ENCODE measurements around the gene ZNF174. TPM values are rescaled to one million over a fixed set of nuclear protein-coding genes. Genes with fewer than 3 reads are reported as not detected.

ZNF174 gene
- 10 to 100 TPM; 11.4 to 12.7 TPM for total RNA-seq

DNA sequence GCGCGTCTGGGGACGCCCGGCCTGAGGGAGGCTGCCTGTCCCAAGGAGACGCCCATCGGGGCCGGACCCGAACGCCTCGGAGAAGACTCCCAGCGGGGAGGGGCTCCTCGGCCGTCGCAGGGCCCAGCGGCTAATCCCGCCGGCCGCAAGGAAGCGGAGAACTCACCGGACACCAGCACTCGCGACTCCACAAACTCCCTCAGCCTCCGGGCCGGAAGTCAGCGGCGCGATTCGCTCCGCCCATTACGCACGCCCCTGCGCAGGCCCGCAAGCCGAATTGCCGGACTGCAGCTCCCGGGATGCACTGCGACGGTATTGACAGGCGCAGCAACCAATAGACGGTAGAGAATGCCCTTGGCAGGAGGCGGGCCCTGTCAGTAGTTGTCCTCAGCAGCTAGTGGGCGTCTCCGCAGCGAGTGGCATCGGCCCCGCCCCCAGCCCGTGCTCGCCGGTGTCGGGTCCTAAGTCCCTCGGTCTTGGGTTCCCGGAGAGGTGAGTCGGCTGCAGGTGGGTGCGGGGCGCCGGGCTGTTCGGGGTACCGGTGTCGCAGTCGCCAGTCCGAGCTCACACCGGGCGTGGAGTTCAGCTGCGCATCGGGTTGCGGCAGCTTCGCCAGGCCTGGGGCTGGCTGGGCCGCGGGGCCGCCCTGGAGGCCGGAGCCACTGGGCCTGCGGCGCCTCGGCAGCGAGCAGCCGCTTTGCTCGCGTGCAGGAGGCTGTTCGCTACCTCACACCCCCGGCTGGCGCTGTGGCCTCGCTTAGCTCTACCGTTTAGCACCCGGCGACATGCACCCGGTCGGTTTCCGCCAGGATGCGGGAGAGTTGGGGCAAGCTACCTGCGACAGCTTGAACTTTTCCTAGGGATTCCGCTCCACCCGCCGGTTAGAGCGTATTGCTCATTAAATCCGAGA, at the start of gene ZNF174, which contains the start of gene ZSCAN32:
Gene ZNF174 (plus strand): TSS at position 437 of the 910 bp plus-strand sequence. CDS start 790 bp downstream, outside the sequence.
Gene ZSCAN32 (minus strand): TSS at position 226 of the 910 bp plus-strand sequence. CDS start 3,447 bp downstream, outside the sequence.
- H3K4me1 Mint-ChIP-seq = peaks cover 33% of the 10 kb centered on the region
- peak; percentile 99 for DNase-seq
- POLR2A ChIA-PET = interaction anchor here (0.5 to 1.5 kb wide), 3 partner anchors 43 to 79 kb away, joined by 3 read pairs; partner anchors contain the start of genes NAA60 and ZNF597

DNA sequence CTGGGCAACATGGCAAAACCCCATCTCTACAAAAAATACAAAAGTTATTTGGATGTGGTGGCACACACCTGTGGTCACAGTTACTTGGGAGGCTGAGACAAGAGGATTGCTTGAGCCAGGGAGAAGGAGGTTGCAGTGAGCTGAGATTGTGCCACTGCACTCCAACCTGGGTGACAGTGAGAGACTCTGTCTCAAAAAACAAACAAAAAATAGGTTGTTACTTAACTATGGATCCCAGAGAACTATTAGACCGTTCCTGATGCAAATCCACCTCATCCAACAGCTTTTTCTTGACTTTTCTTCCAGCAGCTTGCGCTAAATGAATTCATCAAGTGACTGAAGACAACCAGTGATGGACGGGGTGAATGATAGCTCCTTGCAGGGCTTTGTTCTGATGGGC, 45.4 kb upstream of the ZNF174 start, which contains the start of gene OR2C1:
Gene OR2C1 (plus strand): TSS at position 301 of the 400 bp plus-strand sequence. CDS start 52 bp downstream, at position 353.
- Mint-ChIP-seq H3K4me1 (peaks cover 5% of the 10 kb centered on the region), H3K27me3 (peaks cover 10% of the 10 kb centered on the region), H3K36me3 (ENCODE audit: low read depth) (no peaks in the 10 kb centered on the region), H3K9me3 (peaks cover 16% of the 10 kb centered on the region), H3K4me3 (no peak within 1 kb of the TSS), H3K27ac (no peak within 1 kb of the TSS)
- DNase-seq = no peak
- CTCF ChIA-PET = interaction anchor here (0.6 to 1.5 kb wide), 2 partner anchors 14 to 225 kb away, joined by 3 to 5 read pairs; no protein-coding TSS in a partner anchor
- POLR2A ChIA-PET = no interaction called here

More for the DNA sequence above, at the start of gene ZNF174, which contains the start of gene ZSCAN32:
- Mint-ChIP-seq H3K36me3 (ENCODE audit: low read depth) (peaks cover 73% of the 10 kb centered on the region), H3K27ac (peak within 1 kb of the TSS; percentile 88), H3K9me3 (peaks cover 47% of the 10 kb centered on the region), H3K27me3 (no peaks in the 10 kb centered on the region), H3K4me3 (peak within 1 kb of the TSS; percentile 80)
- CTCF ChIA-PET = interaction anchor here (0.6 to 2.3 kb wide), 10 partner anchors 10 to 217 kb away, joined by 3 to 7 read pairs (median 3); no protein-coding TSS in a partner anchor

DNA sequence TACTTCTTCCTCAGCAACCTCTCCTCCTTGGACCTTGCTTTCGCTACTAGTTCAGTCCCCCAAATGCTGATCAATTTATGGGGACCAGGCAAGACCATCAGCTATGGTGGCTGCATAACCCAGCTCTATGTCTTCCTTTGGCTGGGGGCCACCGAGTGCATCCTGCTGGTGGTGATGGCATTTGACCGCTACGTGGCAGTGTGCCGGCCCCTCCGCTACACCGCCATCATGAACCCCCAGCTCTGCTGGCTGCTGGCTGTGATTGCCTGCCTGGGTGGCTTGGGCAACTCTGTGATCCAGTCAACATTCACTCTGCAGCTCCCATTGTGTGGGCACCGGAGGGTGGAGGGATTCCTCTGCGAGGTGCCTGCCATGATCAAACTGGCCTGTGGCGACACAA, 44.9 kb upstream of the ZNF174 start:
- POLR2A ChIA-PET = no interaction called here
- H3K4me1 Mint-ChIP-seq = peaks cover 5% of the 10 kb centered on the region
- no peaks in the 10 kb centered on the region for H3K36me3 Mint-ChIP-seq (ENCODE audit: low read depth)
- peaks cover 10% of the 10 kb centered on the region for H3K27me3 Mint-ChIP-seq
- H3K27ac Mint-ChIP-seq = no peak overlapping the region
- DNase-seq = no peak
- CTCF ChIA-PET = interaction anchor here (0.6 to 1.5 kb wide), 2 partner anchors 15 to 226 kb away, joined by 3 to 5 read pairs; no protein-coding TSS in a partner anchor
- H3K4me3 Mint-ChIP-seq = no peak overlapping the region
- peaks cover 16% of the 10 kb centered on the region for H3K9me3 Mint-ChIP-seq

- Mint-ChIP-seq H3K4me3 (no peak overlapping the region), H3K36me3 (ENCODE audit: low read depth) (no peaks in the 10 kb centered on the region), H3K9me3 (peaks cover 28% of the 10 kb centered on the region), H3K27ac (no peak overlapping the region), H3K27me3 (peaks cover 15% of the 10 kb centered on the region), H3K4me1 (peaks cover 3% of the 10 kb centered on the region)
- no peak for DNase-seq
- CTCF ChIA-PET = interaction anchor here (1.0 kb wide), 1 partner anchor 76 kb away, joined by 3 read pairs; the partner anchor contains the start of gene ZNF263
- POLR2A ChIA-PET = no interaction called here
Observed at GRCh38 chr16:3358871-3359270, 42.1 kb upstream of the ZNF174 start.

- ChIA-PET POLR2A (no interaction called here), CTCF (no interaction called here)
- Mint-ChIP-seq H3K4me1 (peaks cover 14% of the 10 kb centered on the region), H3K4me3 (no peak overlapping the region), H3K27me3 (peaks cover 15% of the 10 kb centered on the region), H3K27ac (no peak overlapping the region), H3K9me3 (peaks cover 35% of the 10 kb centered on the region), H3K36me3 (ENCODE audit: low read depth) (peaks cover 21% of the 10 kb centered on the region)
- no peak for DNase-seq
Observed at GRCh38 chr16:3362931-3363330, 38.1 kb upstream of the ZNF174 start.

DNA sequence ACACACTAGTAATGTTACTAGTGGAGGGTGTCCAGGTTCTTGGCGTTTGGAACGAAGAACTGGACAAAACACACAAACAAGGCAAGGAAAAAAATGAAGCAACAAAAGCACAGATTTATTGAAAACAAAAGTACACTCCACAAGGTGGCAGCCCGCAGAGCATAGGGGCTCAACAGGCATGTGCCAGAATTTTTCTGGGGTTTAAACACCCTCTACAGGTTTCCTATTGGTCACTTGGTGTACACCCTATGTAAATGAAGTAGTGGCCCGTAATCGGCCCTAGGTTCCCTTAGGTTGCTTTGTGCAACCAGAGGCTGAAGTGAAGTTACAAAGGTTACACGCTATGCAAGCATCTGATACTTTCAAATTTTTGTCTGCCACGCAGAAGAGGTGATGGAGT, 37.2 kb upstream of the ZNF174 start:
- POLR2A ChIA-PET = no interaction called here
- DNase-seq = no peak
- Mint-ChIP-seq H3K27me3 (peaks cover 12% of the 10 kb centered on the region), H3K36me3 (ENCODE audit: low read depth) (peaks cover 21% of the 10 kb centered on the region), H3K27ac (no peak overlapping the region), H3K4me3 (no peak overlapping the region), H3K4me1 (peaks cover 14% of the 10 kb centered on the region), H3K9me3 (peaks cover 35% of the 10 kb centered on the region)
- CTCF ChIA-PET = no interaction called here

- CTCF ChIA-PET = interaction anchor here (0.6 to 1.6 kb wide), 5 partner anchors 9 to 155 kb away, joined by 3 to 6 read pairs (median 3); no protein-coding TSS in a partner anchor
- Mint-ChIP-seq H3K36me3 (ENCODE audit: low read depth) (peaks cover 21% of the 10 kb centered on the region), H3K27ac (peak overlapping the region; percentile 89), H3K9me3 (peaks cover 32% of the 10 kb centered on the region), H3K4me1 (peaks cover 14% of the 10 kb centered on the region), H3K4me3 (peak overlapping the region; percentile 70), H3K27me3 (peaks cover 7% of the 10 kb centered on the region)
- POLR2A ChIA-PET = interaction anchor here (0.6 to 0.9 kb wide), 2 partner anchors 9 to 37 kb away, joined by 3 to 5 read pairs; no protein-coding TSS in a partner anchor
- peak; percentile 87 for DNase-seq
Observed at GRCh38 chr16:3364774-3365427, 36.1 kb upstream of the ZNF174 start.

DNA sequence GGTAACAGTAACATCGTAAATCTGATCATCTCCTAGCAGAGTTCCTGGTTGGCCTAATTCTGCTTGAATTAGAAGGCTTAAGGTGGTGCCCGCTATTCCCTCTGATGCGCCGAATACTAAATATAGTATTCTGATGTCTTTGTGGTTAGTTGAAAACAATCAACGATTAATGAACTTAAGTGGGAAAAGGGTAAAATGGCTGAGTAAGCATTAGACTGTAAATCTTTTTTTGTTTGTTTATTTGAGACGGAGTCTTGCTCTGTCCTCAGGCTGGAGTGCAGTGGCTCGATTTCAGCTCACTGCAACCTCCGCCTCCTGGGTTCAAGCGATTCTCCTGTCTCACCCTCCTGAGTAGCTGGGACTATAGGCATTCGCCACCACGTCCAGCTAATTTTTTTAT, 31.9 kb upstream of the ZNF174 start:
- H3K9me3 Mint-ChIP-seq = peaks cover 28% of the 10 kb centered on the region
- POLR2A ChIA-PET = no interaction called here
- CTCF ChIA-PET = no interaction called here
- peaks cover 14% of the 10 kb centered on the region for H3K4me1 Mint-ChIP-seq
- H3K27ac Mint-ChIP-seq = no peak overlapping the region
- no peaks in the 10 kb centered on the region for H3K27me3 Mint-ChIP-seq
- no peak overlapping the region for H3K4me3 Mint-ChIP-seq
- H3K36me3 Mint-ChIP-seq (ENCODE audit: low read depth) = peaks cover 29% of the 10 kb centered on the region
- DNase-seq = no peak

DNA sequence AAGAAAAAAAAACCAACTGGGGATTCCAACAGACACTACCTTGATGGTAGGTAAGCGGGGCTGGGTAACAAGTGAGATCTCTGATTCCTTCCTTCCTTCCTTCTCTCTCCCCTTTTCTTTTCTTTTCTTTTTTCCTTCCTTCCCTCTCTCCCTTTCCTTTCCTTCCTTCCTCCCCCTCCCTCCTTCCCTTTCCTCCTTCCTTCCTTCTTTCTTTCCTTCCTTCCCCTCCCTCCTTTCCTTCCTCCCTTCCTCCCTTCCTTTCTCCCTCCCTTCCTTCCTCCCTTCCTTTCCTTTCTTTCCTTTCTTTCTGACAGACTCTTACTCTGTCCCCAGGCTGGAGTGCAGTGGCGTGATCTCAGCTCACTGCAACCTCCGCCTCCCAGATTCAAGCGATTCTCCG, 25.3 kb upstream of the ZNF174 start:
- ChIA-PET CTCF (interaction anchor here (0.6 kb wide), 1 partner anchor 395 kb away, joined by 4 read pairs; no protein-coding TSS in a partner anchor), POLR2A (no interaction called here)
- H3K4me1 Mint-ChIP-seq = no peaks in the 10 kb centered on the region
- peaks cover 64% of the 10 kb centered on the region for H3K9me3 Mint-ChIP-seq
- H3K4me3 Mint-ChIP-seq = no peak overlapping the region
- no peak for DNase-seq
- no peaks in the 10 kb centered on the region for H3K27me3 Mint-ChIP-seq
- H3K36me3 Mint-ChIP-seq (ENCODE audit: low read depth) = peaks cover 30% of the 10 kb centered on the region
- peak overlapping the region; percentile 36 for H3K27ac Mint-ChIP-seq

GRCh38 chr16:3377917-3378316, 23.1 kb upstream of the ZNF174 start:
- peaks cover 51% of the 10 kb centered on the region for H3K36me3 Mint-ChIP-seq (ENCODE audit: low read depth)
- no peaks in the 10 kb centered on the region for H3K4me1 Mint-ChIP-seq
- ChIA-PET POLR2A (no interaction called here), CTCF (interaction anchor here (1.5 kb wide), 1 partner anchor 42 kb away, joined by 3 read pairs; no protein-coding TSS in a partner anchor)
- H3K9me3 Mint-ChIP-seq = peaks cover 82% of the 10 kb centered on the region
- H3K4me3 Mint-ChIP-seq = no peak overlapping the region
- no peak for DNase-seq
- H3K27me3 Mint-ChIP-seq = no peaks in the 10 kb centered on the region
- H3K27ac Mint-ChIP-seq = no peak overlapping the region

DNA sequence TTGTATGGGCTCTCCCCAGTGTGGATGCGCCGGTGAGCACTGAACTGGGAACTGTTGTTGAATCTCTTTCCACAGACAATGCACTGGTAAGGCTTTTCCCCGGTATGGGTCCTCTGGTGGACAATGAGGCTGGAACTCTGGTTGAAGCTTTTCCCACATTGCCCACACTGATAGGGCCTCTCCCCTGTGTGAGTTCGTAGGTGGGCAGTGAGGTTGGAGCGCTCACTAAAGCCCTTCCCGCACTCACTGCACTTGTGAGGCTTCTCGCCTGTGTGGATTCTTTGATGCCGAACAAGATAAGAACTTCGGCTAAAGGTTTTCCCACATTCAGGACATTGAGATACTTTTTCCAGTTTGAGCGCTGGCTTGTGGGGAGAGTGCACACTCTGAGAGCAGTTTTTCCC, 18.0 kb upstream of the ZNF174 start:
- DNase-seq = no peak
- H3K36me3 Mint-ChIP-seq (ENCODE audit: low read depth) = peaks cover 82% of the 10 kb centered on the region
- peaks cover 72% of the 10 kb centered on the region for H3K9me3 Mint-ChIP-seq
- ChIA-PET POLR2A (interaction anchor here (0.5 kb wide), 1 partner anchor 53 kb away, joined by 5 read pairs; no protein-coding TSS in a partner anchor), CTCF (interaction anchor here (0.6 to 1.7 kb wide), 3 partner anchors 23 to 95 kb away, joined by 3 read pairs; no protein-coding TSS in a partner anchor)
- H3K4me1 Mint-ChIP-seq = no peaks in the 10 kb centered on the region
- H3K27ac Mint-ChIP-seq = no peak overlapping the region
- no peak overlapping the region for H3K4me3 Mint-ChIP-seq
- no peaks in the 10 kb centered on the region for H3K27me3 Mint-ChIP-seq

- H3K27me3 Mint-ChIP-seq = no peaks in the 10 kb centered on the region
- H3K4me3 Mint-ChIP-seq = no peak overlapping the region
- DNase-seq = no peak
- ChIA-PET CTCF (interaction anchor here (0.6 kb wide), 1 partner anchor 38 kb away, joined by 5 read pairs; no protein-coding TSS in a partner anchor), POLR2A (no interaction called here)
- no peaks in the 10 kb centered on the region for H3K4me1 Mint-ChIP-seq
- no peak overlapping the region for H3K27ac Mint-ChIP-seq
- H3K36me3 Mint-ChIP-seq (ENCODE audit: low read depth) = peaks cover 90% of the 10 kb centered on the region
- peaks cover 61% of the 10 kb centered on the region for H3K9me3 Mint-ChIP-seq
Observed at GRCh38 chr16:3388325-3388724, 12.7 kb upstream of the ZNF174 start.

Data from activated CD4-positive, alpha-beta T cell treated with anti-CD3 and anti-CD28 coated beads, Interleukin-2, amount 10 ng/mL, durations not matched to agents 7 days and 5 days (primary cell).